LNCAP (cell line): ENCODE results near the gene NEUROG1.

Source experiments
- TF ChIP-seq, protein P1 (sequence below): fragments of 450-650 bp; IDR thresholded peaks from 2 replicates; pipeline ENCODE4 v1.5.1; 2017; ENCODE audit warnings: mild to moderate bottlenecking

NEUROG1 gene

DNA sequence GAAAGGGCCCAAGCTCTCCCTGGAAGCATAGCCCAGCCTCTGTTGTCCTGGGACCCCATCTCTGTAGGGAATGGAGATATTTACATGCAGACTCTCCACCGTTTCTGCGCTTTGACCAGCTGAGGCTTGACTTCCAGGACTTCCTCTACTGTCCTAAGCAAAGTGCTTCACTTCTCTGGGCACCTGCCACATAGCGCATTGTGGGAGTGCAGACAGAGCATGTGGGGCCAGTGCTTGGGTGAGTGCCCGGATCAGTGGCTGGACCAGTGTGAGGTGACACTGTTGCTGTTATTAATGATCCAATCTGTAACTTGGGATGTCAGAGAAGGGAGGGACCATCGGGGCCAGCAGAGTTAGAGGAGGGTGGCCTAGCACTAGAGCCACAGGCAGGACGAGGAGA is 32.5 kb upstream of the NEUROG1 start:
- TF ChIP-seq, protein P1, sequence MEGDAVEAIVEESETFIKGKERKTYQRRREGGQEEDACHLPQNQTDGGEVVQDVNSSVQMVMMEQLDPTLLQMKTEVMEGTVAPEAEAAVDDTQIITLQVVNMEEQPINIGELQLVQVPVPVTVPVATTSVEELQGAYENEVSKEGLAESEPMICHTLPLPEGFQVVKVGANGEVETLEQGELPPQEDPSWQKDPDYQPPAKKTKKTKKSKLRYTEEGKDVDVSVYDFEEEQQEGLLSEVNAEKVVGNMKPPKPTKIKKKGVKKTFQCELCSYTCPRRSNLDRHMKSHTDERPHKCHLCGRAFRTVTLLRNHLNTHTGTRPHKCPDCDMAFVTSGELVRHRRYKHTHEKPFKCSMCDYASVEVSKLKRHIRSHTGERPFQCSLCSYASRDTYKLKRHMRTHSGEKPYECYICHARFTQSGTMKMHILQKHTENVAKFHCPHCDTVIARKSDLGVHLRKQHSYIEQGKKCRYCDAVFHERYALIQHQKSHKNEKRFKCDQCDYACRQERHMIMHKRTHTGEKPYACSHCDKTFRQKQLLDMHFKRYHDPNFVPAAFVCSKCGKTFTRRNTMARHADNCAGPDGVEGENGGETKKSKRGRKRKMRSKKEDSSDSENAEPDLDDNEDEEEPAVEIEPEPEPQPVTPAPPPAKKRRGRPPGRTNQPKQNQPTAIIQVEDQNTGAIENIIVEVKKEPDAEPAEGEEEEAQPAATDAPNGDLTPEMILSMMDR = no peak

DNA sequence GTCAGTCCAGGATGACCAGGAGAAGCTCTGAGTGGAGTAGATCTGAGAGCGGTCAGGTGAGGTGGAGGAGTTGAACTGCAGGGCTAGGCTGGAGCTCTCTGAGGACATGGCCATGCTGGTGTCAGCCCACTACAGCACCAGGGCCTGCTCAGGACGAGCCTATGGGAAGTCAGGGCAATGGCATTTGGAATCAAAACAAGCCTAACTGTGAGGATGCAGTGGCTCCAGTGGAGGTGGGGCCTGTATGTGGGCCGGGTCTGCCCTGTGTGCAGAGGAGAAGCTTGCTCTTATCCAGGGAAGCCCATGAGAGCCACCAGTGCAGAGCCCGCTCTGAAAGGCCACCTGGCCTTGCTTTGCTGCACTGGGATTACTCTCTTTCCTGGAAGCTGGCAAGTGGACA is 31.9 kb upstream of the NEUROG1 start:
- TF ChIP-seq, protein P1 = no peak

DNA sequence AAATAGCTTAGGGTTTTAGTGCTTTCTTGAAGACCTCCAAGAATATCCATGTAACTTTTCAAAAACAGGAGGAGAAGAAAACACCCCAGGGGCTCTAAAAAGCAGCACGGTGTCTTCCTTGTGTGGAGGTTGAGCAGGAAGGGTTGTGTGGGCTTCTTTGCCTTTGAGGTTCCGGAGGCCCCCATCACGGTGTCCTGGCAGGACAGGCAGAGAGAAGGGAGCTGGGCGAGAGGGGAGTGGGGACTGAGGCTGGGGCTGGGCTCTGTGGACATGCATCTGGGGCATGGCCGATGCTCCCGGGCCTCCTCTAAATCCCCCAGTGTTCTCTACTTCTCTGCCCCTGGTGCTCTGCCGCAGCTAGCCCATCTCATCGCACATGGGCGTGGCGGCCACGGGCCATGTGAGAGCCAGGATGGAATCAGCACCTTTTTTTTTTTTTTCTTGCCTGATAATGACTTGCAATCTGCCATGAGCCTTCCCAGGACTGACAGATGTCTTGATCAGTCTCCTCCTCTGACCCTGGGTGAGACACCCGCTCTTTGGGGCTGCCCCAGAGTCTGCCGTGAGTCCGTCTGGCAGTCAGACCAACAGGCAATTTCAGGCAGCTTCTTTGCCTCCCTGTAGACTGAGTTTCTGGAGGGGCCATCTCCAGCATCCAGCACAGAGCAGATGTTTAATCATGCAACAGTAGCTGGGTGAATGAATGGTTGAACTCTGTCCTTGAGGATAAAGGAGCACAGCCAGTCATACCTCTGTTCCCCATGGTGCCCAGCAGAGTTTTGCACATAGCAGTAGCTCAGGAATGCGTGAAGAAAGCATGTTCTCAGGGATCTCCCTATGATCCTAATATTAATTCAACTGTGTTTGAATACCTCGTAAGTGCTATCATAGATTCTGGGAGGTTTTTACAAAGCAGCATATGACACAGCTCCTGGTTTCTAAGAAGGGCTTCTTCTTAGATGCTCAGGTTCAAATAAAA is 30.9 kb upstream of the NEUROG1 start:
- TF ChIP-seq, protein P1 = 0 out of 2 replicates have a peak, but pooled peaks have one; percentile 14

DNA sequence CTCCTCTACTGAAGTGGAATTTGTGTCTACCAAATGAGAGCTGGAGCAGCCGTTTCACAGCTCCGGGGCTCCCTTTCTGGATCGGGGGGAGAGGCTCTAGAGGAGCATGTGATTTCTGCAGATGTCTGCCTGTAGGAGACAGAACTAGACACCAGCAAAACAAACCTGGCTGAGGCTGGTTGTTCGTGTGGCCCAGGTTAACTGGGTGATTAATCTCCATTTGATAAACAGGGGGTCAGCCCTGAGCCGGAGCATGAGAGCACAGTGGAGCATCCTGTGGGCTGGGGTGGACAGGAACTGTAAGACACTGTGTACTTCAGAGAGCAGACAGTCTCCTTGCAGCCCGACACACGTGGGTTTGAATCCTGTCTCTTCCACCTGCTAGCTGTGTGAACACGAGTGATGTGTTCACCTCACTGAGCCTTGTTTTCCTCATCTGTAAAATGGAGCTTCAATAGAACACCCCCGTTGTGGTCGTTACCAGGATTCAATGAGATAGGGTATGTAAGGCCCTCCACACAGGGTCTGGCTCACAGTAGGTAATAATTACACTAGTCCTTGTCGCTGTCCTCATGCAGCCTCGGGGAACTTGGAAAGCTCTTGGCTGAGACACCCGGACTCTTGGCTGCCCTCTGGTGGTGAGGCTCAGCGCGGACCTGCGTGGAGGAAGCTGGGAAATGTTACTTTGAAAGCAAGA is 30.1 kb upstream of the NEUROG1 start:
- TF ChIP-seq, protein P1 = peak; percentile 97

DNA sequence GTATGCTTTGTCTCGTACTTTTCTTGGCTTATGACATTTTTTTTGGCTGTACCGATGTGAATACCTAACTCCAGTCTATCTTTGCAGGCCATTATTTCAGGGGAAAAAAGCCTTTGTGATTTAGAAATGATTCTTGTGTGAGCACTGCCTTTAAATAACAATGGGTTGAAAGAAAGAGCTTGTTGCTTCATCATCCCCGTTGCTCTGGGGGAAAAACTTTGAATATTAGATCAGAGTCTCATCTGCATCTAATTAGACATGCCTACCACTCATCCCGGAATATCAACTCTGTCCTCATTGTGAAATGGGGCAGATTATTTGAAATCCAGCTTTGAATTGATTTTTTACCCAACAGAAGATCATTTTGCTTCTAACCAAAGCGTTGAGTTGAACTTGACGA is 29.5 kb upstream of the NEUROG1 start:
- TF ChIP-seq, protein P1 = no peak

DNA sequence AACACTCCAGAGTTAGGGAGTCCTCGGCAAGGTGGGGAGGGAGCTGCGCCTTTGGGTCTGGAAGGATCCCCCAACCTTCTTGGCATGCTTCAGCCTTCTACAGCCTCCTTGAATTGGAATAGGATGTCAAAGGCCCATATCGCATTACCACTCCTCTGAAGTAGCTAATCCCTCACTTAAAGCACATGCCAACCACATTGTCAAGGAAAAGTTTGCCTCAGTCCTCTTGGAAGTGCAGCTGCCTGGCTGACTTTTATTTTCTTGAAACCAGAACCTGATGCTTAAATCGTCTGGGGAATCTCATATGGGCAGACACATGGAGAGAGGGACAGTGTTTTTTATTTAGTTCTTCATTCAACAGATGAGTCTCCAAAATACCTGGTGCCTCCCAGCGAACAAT is 28.6 kb upstream of the NEUROG1 start:
- TF ChIP-seq, protein P1 = no peak

DNA sequence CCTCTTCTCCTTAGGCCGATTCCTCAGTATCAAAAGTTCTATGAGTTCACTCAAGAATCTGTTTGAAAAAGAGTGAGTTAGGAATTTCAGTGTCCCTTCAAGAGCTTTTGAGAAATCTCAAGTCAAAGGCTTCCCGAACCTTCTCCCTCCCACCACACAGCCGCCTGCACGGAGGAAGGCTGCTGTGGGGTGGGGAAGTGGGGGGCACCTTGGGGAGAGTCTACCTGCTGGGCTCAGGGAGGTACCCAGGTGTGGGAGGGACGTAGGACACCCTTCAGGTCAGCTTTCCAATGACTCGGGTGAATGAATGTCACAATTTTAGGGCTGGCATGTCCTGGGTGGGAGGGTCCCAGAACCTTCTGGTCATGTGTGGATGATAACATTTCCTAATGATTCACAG is 25.5 kb upstream of the NEUROG1 start:
- TF ChIP-seq, protein P1 = no peak
